Parathyroid adenoma (tissue), 2 donors: ENCODE measurements around the gene ADGB.
"Not testable (repeated sequence)": the region's sequence is repeated elsewhere in the genome, so short reads cannot be mapped to it uniquely, and the experiment has no call there.

ENCODE experiments used
- H2AFZ ChIP-seq: fragments of 300-600 bp; sonication (generic); one replicate; pipeline ENCODE4 v1.7.0; 2017; ENCODE audit warnings: antibody characterized with exemption, mild to moderate bottlenecking
- H3K27ac ChIP-seq: fragments of 300-600 bp; sonication (generic); one replicate; pipeline ENCODE4 v1.7.0; 2017
- H3K27me3 ChIP-seq: fragments of 300-600 bp; sonication (generic); one replicate; pipeline ENCODE4 v1.7.0; 2017; ENCODE audit warnings: low read length; ENCODE audit not compliant: control insufficient read depth, insufficient read depth
- H3K36me3 ChIP-seq: fragments of 300-600 bp; sonication (generic); one replicate; pipeline ENCODE4 v1.7.0; 2017; ENCODE audit warnings: low read length; ENCODE audit not compliant: control insufficient read depth, insufficient read depth
- H3K4me1 ChIP-seq: fragments of 300-600 bp; sonication (generic); one replicate; pipeline ENCODE4 v1.7.0; 2017; ENCODE audit warnings: control low read depth
- H3K4me2 ChIP-seq: fragments of 300-600 bp; sonication (generic); one replicate; pipeline ENCODE4 v1.7.0; 2017; ENCODE audit warnings: low read length
- H3K4me3 ChIP-seq: fragments of 300-600 bp; sonication (generic); one replicate; pipeline ENCODE4 v1.7.0; 2017; ENCODE audit warnings: low read depth, low read length
- H3K79me2 ChIP-seq: fragments of 300-600 bp; sonication (generic); one replicate; pipeline ENCODE4 v1.7.0; 2017; ENCODE audit warnings: control low read depth
- H3K9ac ChIP-seq: fragments of 300-600 bp; sonication (generic); one replicate; pipeline ENCODE4 v1.7.0; 2017; ENCODE audit warnings: mild to moderate bottlenecking
- H3K9me3 ChIP-seq: fragments of 300-600 bp; sonication (generic); one replicate; pipeline ENCODE4 v1.7.0; 2017; ENCODE audit warnings: low read length; ENCODE audit not compliant: control insufficient read depth
- TF ChIP-seq, protein P1 (sequence below): fragments of 300-600 bp; sonication (generic); IDR thresholded peaks from one replicate; pipeline ENCODE4 v1.7.0; 2017; ENCODE audit warnings: antibody characterized with exemption, mild to moderate bottlenecking
- donor health status: primary hyperparathyroidism.

Gene ADGB

DNA sequence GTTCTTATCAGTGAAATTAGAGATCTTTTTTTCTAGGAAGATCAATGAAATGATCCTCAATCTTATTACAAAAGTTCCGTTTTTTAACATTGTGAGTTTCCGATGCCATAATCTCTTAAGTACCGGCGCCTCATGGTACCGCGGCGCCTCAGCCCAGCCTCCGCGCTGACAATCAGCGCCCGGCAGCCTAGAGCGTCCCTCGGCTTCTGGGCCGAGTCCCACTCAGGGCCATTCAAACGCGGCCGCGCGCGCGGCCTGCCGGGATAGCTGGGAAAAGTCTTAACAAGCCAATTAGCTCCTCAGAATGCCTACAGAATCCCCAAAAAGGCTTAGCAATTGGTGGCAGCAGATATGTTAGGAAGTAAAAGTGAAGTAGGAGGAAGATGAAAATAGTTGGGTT, 204.8 kb downstream of the ADGB start:
- H3K4me1 ChIP-seq = no peaks in the 10 kb centered on the region
- H3K9ac ChIP-seq = no peak overlapping the region
- H2AFZ ChIP-seq = no peak overlapping the region
- H3K79me2 ChIP-seq = no peaks in the 10 kb centered on the region
- H3K4me2 ChIP-seq = no peak overlapping the region
- no peaks in the 10 kb centered on the region for H3K9me3 ChIP-seq
- no peaks in the 10 kb centered on the region for H3K27me3 ChIP-seq
- H3K36me3 ChIP-seq = no peaks in the 10 kb centered on the region
- H3K27ac ChIP-seq = no peak overlapping the region
- no peak overlapping the region for H3K4me3 ChIP-seq
- TF ChIP-seq, protein P1, sequence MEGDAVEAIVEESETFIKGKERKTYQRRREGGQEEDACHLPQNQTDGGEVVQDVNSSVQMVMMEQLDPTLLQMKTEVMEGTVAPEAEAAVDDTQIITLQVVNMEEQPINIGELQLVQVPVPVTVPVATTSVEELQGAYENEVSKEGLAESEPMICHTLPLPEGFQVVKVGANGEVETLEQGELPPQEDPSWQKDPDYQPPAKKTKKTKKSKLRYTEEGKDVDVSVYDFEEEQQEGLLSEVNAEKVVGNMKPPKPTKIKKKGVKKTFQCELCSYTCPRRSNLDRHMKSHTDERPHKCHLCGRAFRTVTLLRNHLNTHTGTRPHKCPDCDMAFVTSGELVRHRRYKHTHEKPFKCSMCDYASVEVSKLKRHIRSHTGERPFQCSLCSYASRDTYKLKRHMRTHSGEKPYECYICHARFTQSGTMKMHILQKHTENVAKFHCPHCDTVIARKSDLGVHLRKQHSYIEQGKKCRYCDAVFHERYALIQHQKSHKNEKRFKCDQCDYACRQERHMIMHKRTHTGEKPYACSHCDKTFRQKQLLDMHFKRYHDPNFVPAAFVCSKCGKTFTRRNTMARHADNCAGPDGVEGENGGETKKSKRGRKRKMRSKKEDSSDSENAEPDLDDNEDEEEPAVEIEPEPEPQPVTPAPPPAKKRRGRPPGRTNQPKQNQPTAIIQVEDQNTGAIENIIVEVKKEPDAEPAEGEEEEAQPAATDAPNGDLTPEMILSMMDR = no peak

DNA sequence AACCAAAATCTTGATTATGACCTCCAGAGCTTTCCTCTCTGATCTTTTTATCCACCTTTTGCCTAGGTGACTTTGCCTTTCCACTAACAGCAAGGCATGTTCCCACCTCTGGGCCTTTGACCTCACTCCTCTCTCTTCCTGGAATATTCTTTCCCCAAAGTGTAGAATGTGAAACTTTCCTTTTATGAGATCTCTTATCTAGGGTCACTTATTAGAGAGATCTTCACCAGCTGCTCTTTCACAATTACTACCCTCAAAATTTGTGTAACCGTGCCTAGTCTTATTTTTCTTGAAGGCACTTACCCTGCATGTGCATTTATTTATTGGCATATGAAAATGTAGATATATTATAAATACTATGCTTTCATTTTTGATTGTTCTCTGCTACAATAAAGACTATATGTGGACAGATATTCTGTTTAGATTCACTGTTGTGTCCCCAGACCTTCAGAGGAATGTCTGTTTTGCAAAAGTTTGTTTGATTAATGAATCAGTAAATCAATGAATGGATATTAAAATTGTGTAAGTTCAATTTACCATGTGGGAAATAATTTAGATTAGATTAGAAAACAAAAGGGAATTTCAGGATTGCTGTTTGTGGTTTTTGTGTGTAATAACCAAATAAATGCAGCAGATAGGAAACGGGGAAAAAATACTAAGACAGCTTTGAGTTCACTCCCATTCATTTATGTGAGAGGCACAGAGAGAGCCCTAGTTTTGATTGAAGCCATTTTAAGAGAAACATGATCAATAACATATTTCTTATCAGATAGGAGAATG, 207.0 kb downstream of the ADGB start:
- no peak overlapping the region for H2AFZ ChIP-seq
- no peaks in the 10 kb centered on the region for H3K27me3 ChIP-seq
- no peaks in the 10 kb centered on the region for H3K4me1 ChIP-seq
- no peak overlapping the region for H3K9ac ChIP-seq
- no peak overlapping the region for H3K4me3 ChIP-seq
- H3K4me2 ChIP-seq = no peak overlapping the region
- H3K27ac ChIP-seq = no peak overlapping the region
- TF ChIP-seq, protein P1 = no peak
- H3K9me3 ChIP-seq = no peaks in the 10 kb centered on the region
- no peaks in the 10 kb centered on the region for H3K79me2 ChIP-seq
- H3K36me3 ChIP-seq = no peaks in the 10 kb centered on the region

DNA sequence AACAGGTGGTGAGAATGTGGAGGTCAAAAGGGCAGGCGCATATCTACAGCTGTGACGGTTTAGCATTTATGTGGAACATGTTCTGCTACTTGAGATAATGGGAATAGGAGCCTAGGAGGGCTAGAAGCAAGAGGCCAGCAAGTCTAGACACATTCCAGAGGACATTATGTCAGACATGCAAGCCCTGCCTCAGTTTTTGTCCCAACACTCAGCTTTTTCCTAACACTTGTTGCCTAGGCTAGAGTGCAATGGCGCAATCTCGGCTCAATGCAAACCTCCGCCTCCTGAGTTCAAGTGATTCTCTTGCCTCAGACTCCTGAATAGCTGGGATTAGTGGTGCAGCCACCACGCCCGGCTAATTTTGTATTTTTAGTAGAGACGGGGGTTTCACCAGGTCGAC, 210.2 kb downstream of the ADGB start:
- H2AFZ ChIP-seq, H3K27ac ChIP-seq, H3K4me3 ChIP-seq, H3K4me1 ChIP-seq, H3K9me3 ChIP-seq, H3K4me2 ChIP-seq, H3K27me3 ChIP-seq, H3K9ac ChIP-seq, H3K36me3 ChIP-seq, H3K79me2 ChIP-seq: not testable (repeated sequence)

DNA sequence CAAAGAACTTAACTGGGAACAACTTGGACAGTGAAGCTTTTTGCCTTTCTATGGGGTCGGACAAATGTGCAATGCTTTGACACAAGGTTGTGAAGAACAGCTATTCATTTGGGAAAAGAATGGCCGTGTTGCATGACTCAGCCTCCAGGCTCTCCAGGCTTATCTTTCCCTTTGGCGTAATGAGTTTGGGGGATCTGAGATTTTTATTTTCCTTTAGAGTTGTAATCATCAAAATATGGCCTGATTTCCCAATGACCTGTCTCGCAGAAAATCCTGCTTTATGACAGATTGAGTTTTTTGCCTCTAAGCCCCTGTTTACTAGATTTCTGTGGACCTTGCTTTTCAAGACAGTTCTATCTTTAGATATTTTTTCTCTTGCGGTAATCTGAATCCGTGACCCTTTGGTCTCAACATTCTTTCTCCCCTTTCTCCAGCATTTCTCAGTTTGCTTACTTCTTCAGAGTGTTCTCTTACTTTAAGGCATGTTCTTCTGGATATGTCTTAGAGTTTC, 214.1 kb downstream of the ADGB start:
- not testable (repeated sequence) for H3K4me2 ChIP-seq, H3K27ac ChIP-seq, H3K79me2 ChIP-seq, H2AFZ ChIP-seq, H3K4me3 ChIP-seq, H3K36me3 ChIP-seq, H3K27me3 ChIP-seq, H3K9ac ChIP-seq, H3K4me1 ChIP-seq, H3K9me3 ChIP-seq

DNA sequence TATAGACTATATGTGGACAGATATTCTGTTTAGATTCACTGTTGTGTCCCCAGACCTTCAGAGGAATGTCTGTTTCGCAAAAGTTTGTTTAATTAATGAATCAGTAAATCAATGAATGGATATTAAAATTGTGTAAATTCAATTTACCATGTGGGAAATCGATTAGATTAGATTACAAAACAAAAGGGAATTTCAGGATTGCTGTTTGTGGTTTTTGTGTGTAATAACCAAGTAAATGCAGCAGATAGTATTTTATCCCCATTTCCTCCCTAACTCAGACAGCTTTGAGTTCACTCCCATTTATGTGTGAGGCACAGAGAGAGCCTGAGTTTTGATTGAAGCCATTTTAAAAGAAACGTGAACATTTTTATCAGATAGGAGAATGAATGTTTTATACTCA, 214.8 kb downstream of the ADGB start:
- TF ChIP-seq, protein P1 = no peak
- Histone ChIP-seq H2AFZ (no peak overlapping the region), H3K27ac (no peak overlapping the region), H3K4me1 (no peaks in the 10 kb centered on the region), H3K9me3 (no peaks in the 10 kb centered on the region), H3K9ac (no peak overlapping the region), H3K36me3 (no peaks in the 10 kb centered on the region), H3K27me3 (no peaks in the 10 kb centered on the region), H3K4me2 (no peak overlapping the region), H3K4me3 (no peak overlapping the region), H3K79me2 (no peaks in the 10 kb centered on the region)
